ENCODE measurements around the gene JMJD8.
A peak's percentile ranks its signal among the peaks of the same experiment; 100 is the strongest.

JMJD8 gene

DNA sequence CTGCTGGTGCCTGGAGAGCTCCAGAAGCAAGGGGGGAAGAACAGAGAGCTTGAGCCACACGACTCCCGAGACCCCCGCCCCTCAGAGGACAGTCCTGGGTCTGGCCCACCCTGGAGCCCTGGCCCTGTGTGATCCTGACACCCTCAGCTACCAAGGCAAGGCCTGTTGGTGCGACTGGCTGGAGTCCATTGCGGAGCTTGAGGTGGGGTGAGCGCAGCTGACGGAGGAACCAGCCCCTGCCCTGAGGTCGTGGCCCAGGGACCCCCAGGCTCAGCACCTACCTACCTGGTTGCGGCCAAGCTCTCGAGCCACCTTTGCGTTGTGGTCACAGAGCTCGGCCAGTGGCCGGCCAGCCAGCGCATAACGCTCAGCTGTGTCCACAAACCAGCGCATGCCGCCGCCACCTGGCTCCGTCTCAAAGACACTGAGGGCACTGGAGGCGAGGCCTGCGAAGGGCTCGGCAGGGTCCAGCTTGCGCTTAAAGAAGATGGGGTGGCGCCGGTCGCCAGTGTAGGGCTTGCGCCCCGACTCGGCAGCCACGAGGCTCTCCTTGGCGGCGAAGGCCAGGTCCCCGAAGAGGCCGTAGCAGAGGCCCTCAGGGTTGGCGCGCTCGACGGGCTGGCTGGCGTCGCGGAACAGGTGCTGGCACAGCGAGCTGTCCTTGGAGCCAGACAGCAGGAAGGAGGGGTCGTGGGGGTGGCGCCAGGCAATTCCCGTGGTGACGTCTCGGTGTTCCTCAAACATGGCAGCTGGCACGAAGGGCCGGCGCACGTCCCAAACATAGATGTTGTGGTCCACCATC is 2.5 kb upstream of the JMJD8 start:
- TF ChIP-seq, protein P1, sequence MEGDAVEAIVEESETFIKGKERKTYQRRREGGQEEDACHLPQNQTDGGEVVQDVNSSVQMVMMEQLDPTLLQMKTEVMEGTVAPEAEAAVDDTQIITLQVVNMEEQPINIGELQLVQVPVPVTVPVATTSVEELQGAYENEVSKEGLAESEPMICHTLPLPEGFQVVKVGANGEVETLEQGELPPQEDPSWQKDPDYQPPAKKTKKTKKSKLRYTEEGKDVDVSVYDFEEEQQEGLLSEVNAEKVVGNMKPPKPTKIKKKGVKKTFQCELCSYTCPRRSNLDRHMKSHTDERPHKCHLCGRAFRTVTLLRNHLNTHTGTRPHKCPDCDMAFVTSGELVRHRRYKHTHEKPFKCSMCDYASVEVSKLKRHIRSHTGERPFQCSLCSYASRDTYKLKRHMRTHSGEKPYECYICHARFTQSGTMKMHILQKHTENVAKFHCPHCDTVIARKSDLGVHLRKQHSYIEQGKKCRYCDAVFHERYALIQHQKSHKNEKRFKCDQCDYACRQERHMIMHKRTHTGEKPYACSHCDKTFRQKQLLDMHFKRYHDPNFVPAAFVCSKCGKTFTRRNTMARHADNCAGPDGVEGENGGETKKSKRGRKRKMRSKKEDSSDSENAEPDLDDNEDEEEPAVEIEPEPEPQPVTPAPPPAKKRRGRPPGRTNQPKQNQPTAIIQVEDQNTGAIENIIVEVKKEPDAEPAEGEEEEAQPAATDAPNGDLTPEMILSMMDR (IDR thresholded peaks at IDR 0.05; ENCODE audit: borderline replicate concordance, control extremely low read depth, extremely low read depth, insufficient read depth, missing control alignments): no peak

GRCh38 chr16:685967-686366 is 1.8 kb upstream of the JMJD8 start:
- TF ChIP-seq, protein P1 (IDR thresholded peaks at IDR 0.05; ENCODE audit: borderline replicate concordance, control extremely low read depth, extremely low read depth, insufficient read depth, missing control alignments): peak; percentile 38
- in situ Hi-C loops (cut with MboI; ENCODE audit: low sequenced_read_pairs, unreplicated experiment): no loop called here
- no peak for DNase-seq (ENCODE audit: low spot score)

More for the DNA sequence above, 2.5 kb upstream of the JMJD8 start:
- DNase-seq (ENCODE audit: low spot score): no peak
- in situ Hi-C loops (cut with MboI; ENCODE audit: low sequenced_read_pairs, unreplicated experiment): no loop called here

DNA sequence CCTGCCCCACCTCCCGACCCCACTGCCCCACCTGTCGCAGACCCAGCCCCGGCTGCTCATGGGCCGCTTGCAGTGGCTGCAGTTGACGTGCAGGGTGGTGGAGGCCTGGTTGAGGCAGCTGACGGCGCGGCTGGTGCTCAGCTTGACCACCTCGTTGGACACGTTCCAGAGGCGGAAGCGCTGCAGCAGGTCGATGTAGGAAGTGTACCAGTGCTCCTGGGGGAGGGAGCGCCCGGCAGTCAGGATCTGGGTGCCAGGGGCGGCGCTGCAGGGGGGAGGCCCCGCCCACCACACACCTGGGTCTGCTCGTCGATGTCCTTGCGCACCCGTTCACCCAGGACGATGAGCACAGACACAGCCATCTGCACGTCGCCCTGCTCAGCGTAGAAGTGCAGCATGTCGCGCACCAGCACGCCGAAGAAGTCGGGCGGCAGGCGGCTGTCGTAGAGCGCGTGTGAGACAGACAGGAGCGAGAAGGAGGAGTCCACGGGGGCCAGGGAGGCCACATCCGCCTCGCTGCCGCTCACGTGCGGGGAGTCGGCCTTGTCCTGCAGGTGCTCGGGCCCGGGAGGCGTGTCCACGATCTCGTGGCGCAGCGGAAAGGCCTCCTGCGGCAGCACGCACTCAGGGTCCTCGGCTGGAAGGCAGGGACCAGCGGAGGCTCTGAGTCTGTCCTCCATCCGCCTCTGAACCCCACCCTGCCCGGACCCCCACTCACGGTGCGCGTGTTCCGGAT is 995 bp upstream of the JMJD8 start:
- TF ChIP-seq, protein P1 (IDR thresholded peaks at IDR 0.05; ENCODE audit: borderline replicate concordance, control extremely low read depth, extremely low read depth, insufficient read depth, missing control alignments): no peak
- in situ Hi-C loops (cut with MboI; ENCODE audit: low sequenced_read_pairs, unreplicated experiment): no loop called here
- no peak for DNase-seq (ENCODE audit: low spot score)

GRCh38 chr16:683396-684070 is 601 bp downstream of the JMJD8 start:
- in situ Hi-C loops (cut with MboI; ENCODE audit: low sequenced_read_pairs, unreplicated experiment): no loop called here
- no peak for DNase-seq (ENCODE audit: low spot score)
- TF ChIP-seq, protein P1 (IDR thresholded peaks at IDR 0.05; ENCODE audit: borderline replicate concordance, control extremely low read depth, extremely low read depth, insufficient read depth, missing control alignments): no peak

DNA sequence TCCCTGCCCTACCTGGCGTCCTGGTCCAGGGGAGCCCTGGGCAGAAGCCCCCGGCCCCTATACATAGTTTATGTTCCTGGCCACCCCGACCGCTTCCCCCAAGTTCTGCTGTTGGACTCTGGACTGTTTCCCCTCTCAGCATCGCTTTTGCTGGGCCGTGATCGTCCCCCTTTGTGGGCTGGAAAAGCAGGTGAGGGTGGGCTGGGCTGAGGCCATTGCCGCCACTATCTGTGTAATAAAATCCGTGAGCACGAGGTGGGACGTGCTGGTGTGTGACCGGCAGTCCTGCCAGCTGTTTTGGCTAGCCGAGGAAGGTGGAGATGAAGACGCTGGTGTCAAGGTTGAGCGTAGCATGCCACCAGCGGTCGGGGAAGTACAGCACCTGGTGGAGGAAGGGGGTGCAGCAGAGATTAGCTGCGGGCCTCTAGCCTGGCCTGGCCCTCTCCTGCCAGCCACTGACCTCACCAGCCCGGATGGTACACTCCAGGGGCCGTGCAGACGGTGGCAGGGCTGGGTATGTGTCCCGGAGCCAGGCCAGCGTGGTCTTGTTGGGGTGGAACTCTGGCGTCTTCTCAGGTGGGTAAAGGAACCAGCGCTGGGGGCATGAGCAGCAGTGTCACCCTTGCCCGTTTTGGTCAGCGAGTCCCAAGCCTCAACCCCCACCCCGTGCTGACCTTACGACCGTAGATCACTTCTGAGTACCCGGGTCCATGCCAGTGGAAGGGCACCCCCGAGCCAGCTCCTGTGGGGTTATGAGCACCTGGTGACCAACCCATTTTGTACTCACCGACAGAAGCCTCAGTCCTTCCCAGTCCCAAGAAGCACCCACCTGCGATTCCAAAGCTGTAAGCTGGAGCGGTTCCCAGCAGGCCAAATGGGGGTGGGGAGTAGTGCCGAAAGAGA is 1.4 kb downstream of the JMJD8 start:
- TF ChIP-seq, protein P1 (IDR thresholded peaks at IDR 0.05; ENCODE audit: borderline replicate concordance, control extremely low read depth, extremely low read depth, insufficient read depth, missing control alignments): no peak
- DNase-seq (ENCODE audit: low spot score): no peak
- in situ Hi-C loops (cut with MboI; ENCODE audit: low sequenced_read_pairs, unreplicated experiment): no loop called here

Measured in GM13976 (cell line).